HEK293T (cell line): ENCODE measurements around the gene DOCK9.

Source experiments
- CTCF ChIA-PET: fragments of 350-600 bp; formaldehyde crosslinking; extraction: SDS; loops from one replicate; lab custom pipeline; 2021; ENCODE audit warnings: antibody characterized with exemption, inconsistent platforms; lab: Yijun Ruan, JAX
- POLR2A ChIA-PET: fragments of 350-600 bp; formaldehyde crosslinking; extraction: SDS; loops from one replicate; lab custom pipeline; 2020; ENCODE audit warnings: antibody characterized with exemption, inconsistent platforms; lab: Yijun Ruan, JAX
- DNase-seq: peaks from one replicate; pipeline ENCODE4 v3.0.0; 2012; ENCODE audit warnings: mixed read lengths; ENCODE audit errors: extremely low spot score
- ARNT ChIP-seq: fragments of 450-650 bp; IDR thresholded peaks from 2 replicates; pipeline ENCODE4 v1.6.1; 2017; ENCODE audit warnings: mild to moderate bottlenecking
- BHLHE40 ChIP-seq: fragments of 450-650 bp; IDR thresholded peaks from 2 replicates; pipeline ENCODE4 v1.6.1; 2016; ENCODE audit warnings: mild to moderate bottlenecking, moderate library complexity, borderline replicate concordance
- CTBP1 ChIP-seq: fragments of 450-650 bp; IDR thresholded peaks from 2 replicates; pipeline ENCODE4 v1.6.1; 2016; ENCODE audit warnings: borderline replicate concordance
- ELF4 ChIP-seq: fragments of 450-650 bp; IDR thresholded peaks from 2 replicates; pipeline ENCODE4 v1.6.1; 2017; ENCODE audit warnings: antibody characterized with exemption
- FOXA1 ChIP-seq: fragments of 450-650 bp; IDR thresholded peaks from 2 replicates; pipeline ENCODE4 v1.6.1; 2016; ENCODE audit warnings: mild to moderate bottlenecking
- FOXK2 ChIP-seq: fragments of 450-650 bp; IDR thresholded peaks from 2 replicates; pipeline ENCODE4 v1.6.1; 2016; ENCODE audit warnings: mild to moderate bottlenecking
- FOXM1 ChIP-seq: fragments of 450-650 bp; IDR thresholded peaks from 2 replicates; pipeline ENCODE4 v1.6.1; 2017; ENCODE audit warnings: mild to moderate bottlenecking, borderline replicate concordance
- HDGF ChIP-seq: fragments of 450-650 bp; IDR thresholded peaks from 2 replicates; pipeline ENCODE4 v1.6.1; 2017; ENCODE audit warnings: antibody characterized with exemption, borderline replicate concordance
- L3MBTL2 ChIP-seq: fragments of 450-650 bp; conservative IDR thresholded peaks from 2 replicates; pipeline ENCODE4 v1.6.1; 2016; ENCODE audit warnings: mild to moderate bottlenecking
- LEF1 ChIP-seq: fragments of 450-650 bp; IDR thresholded peaks from 2 replicates; pipeline ENCODE4 v1.6.1; 2017; ENCODE audit warnings: mild to moderate bottlenecking, borderline replicate concordance
- NFRKB ChIP-seq: fragments of 450-650 bp; IDR thresholded peaks from 2 replicates; pipeline ENCODE4 v1.6.1; 2016; ENCODE audit warnings: mild to moderate bottlenecking, moderate library complexity
- PKNOX1 ChIP-seq: fragments of 450-650 bp; IDR thresholded peaks from 2 replicates; pipeline ENCODE4 v1.6.1; 2016
- SP1 ChIP-seq: fragments of 450-650 bp; IDR thresholded peaks from 2 replicates; pipeline ENCODE4 v1.6.1; 2017
- SUZ12 ChIP-seq: fragments of 450-650 bp; IDR thresholded peaks from 2 replicates; pipeline ENCODE4 v1.6.1; 2016; ENCODE audit warnings: mild to moderate bottlenecking
- TARDBP ChIP-seq: fragments of 450-650 bp; IDR thresholded peaks from 2 replicates; pipeline ENCODE4 v1.6.1; 2016
- ZNF384 ChIP-seq: fragments of 450-650 bp; IDR thresholded peaks from 2 replicates; pipeline ENCODE4 v1.6.1; 2016

DOCK9 gene

GRCh38 chr13:98921015-98921580 is 56.8 kb downstream of the DOCK9 start:
- DNase-seq: no peak
- TF ChIP-seq SP1 (no peak), NFRKB (no peak), ELF4 (no peak), L3MBTL2 (no peak), HDGF (no peak), FOXK2 (no peak), FOXM1 (no peak), FOXA1 (no peak), SUZ12 (no peak), BHLHE40 (no peak), ARNT (no peak), PKNOX1 (no peak), ZNF384 (no peak), CTBP1 (no peak), TARDBP (no peak)
- POLR2A ChIA-PET: no interaction called here

GRCh38 chr13:98919566-98919965 is 58.3 kb downstream of the DOCK9 start:
- ChIA-PET POLR2A (no interaction called here), CTCF (no interaction called here)
- no peak for DNase-seq
- no peak for TF ChIP-seq ELF4
- TF ChIP-seq NFRKB: no peak
- no peak for TF ChIP-seq L3MBTL2
- TF ChIP-seq FOXM1: no peak
- TF ChIP-seq SP1: no peak
- TF ChIP-seq PKNOX1: no peak
- TF ChIP-seq HDGF: no peak
- TF ChIP-seq SUZ12: no peak
- no peak for TF ChIP-seq ZNF384
- TF ChIP-seq CTBP1: no peak
- no peak for TF ChIP-seq TARDBP

More at GRCh38 chr13:98921015-98921580, 56.8 kb downstream of the DOCK9 start:
- CTCF ChIA-PET: no interaction called here

GRCh38 chr13:98918771-98919170 is 59.1 kb downstream of the DOCK9 start:
- POLR2A ChIA-PET: no interaction called here
- TF ChIP-seq ELF4 (no peak), ZNF384 (no peak), SUZ12 (no peak), ARNT (no peak), BHLHE40 (no peak), FOXM1 (no peak), TARDBP (no peak), CTBP1 (no peak), LEF1 (no peak), HDGF (no peak)
- no peak for DNase-seq
- CTCF ChIA-PET: no interaction called here

GRCh38 chr13:98917116-98917515 is 60.7 kb downstream of the DOCK9 start:
- no peak for DNase-seq
- CTCF ChIA-PET: no interaction called here
- TF ChIP-seq CTBP1: no peak
- no peak for TF ChIP-seq ELF4
- POLR2A ChIA-PET: no interaction called here

GRCh38 chr13:98916403-98916802 is 61.5 kb downstream of the DOCK9 start:
- CTCF ChIA-PET: no interaction called here
- POLR2A ChIA-PET: no interaction called here
- TF ChIP-seq BHLHE40 (no peak), ARNT (no peak), HDGF (no peak), FOXM1 (no peak), SP1 (no peak), CTBP1 (no peak), NFRKB (no peak), SUZ12 (no peak), LEF1 (no peak), PKNOX1 (no peak), FOXA1 (no peak), ZNF384 (no peak), FOXK2 (no peak), L3MBTL2 (no peak), TARDBP (no peak)
- no peak for DNase-seq

GRCh38 chr13:98915981-98916380 is 61.9 kb downstream of the DOCK9 start:
- no peak for TF ChIP-seq TARDBP
- ChIA-PET POLR2A (no interaction called here), CTCF (no interaction called here)
- DNase-seq: no peak

GRCh38 chr13:98915563-98915962 is 62.3 kb downstream of the DOCK9 start:
- POLR2A ChIA-PET: no interaction called here

More at GRCh38 chr13:98915563-98915962, 62.3 kb downstream of the DOCK9 start:
- no peak for TF ChIP-seq FOXA1
- TF ChIP-seq HDGF: no peak
- TF ChIP-seq PKNOX1: no peak
- TF ChIP-seq NFRKB: no peak
- no peak for TF ChIP-seq ZNF384
- no peak for DNase-seq
- CTCF ChIA-PET: no interaction called here
